ENCODE measurements around the gene LHFPL6. TPM values are rescaled to one million over a fixed set of nuclear protein-coding genes. Genes with fewer than 3 reads are reported as not detected.

The LHFPL6 gene
- polyA plus RNA-seq, 2 of the 4 experiments (the other 2 are of a cell fraction) = 1.7 to 5.4 TPM

DNA sequence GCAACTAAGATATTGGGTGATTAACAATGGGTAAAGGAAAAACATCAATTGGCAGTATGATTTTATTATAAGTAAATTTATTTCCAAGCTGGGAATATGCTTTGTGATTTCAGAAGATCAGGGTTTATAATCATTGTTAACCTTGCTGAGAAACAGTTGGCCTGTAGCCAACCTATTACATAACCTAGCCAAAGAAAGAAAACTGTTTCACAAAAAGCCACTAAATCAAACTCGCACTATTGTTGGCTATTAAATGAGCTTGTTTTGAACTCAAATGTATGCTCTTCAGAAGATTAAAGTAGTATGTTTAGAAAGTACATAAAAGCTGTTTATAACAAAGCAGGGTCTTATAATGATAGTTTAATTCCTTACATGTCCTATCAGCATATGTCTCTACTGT lies 151.7 kb downstream of the LHFPL6 start:
- DNase-seq (ENCODE audit: low read depth in 1 of 2, low spot score in 1 of 2) (no peak), FAIRE-seq (no peak), ATAC-seq (no peak)
- TF ChIP-seq, protein P1, sequence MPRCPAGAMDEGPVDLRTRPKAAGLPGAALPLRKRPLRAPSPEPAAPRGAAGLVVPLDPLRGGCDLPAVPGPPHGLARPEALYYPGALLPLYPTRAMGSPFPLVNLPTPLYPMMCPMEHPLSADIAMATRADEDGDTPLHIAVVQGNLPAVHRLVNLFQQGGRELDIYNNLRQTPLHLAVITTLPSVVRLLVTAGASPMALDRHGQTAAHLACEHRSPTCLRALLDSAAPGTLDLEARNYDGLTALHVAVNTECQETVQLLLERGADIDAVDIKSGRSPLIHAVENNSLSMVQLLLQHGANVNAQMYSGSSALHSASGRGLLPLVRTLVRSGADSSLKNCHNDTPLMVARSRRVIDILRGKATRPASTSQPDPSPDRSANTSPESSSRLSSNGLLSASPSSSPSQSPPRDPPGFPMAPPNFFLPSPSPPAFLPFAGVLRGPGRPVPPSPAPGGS (IDR thresholded peaks at IDR 0.05) = no peak
- TF ChIP-seq CEBPB (IDR thresholded peaks at IDR 0.05) (no peak), CBX2 (IDR thresholded peaks at IDR 0.05; ENCODE audit: borderline replicate concordance, low read depth) (no peak), FOXS1 (CRISPR knock-in tag; IDR thresholded peaks at IDR 0.05) (no peak), CHD2 (IDR thresholded peaks at IDR 0.05; ENCODE audit: low read length, partially characterized antibody) (no peak), HOXA7 (CRISPR knock-in tag; IDR thresholded peaks at IDR 0.05) (no peak), ESRRA (IDR thresholded peaks at IDR 0.05; ENCODE audit: borderline replicate concordance, low read length) (no peak), SMC3 (IDR thresholded peaks at IDR 0.05) (no peak), MAFK (IDR thresholded peaks at IDR 0.05; ENCODE audit: partially characterized antibody) (no peak), NFE2L2 (conservative IDR thresholded peaks at IDR 0.05; ENCODE audit: low read length) (no peak)
- TF ChIP-seq, protein P2, sequence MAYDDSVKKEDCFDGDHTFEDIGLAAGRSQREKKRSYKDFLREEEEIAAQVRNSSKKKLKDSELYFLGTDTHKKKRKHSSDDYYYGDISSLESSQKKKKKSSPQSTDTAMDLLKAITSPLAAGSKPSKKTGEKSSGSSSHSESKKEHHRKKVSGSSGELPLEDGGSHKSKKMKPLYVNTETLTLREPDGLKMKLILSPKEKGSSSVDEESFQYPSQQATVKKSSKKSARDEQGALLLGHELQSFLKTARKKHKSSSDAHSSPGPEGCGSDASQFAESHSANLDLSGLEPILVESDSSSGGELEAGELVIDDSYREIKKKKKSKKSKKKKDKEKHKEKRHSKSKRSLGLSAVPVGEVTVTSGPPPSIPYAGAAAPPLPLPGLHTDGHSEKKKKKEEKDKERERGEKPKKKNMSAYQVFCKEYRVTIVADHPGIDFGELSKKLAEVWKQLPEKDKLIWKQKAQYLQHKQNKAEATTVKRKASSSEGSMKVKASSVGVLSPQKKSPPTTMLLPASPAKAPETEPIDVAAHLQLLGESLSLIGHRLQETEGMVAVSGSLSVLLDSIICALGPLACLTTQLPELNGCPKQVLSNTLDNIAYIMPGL (CRISPR knock-in tag; IDR thresholded peaks at IDR 0.05; ENCODE audit: borderline replicate concordance) = no peak
- TF ChIP-seq, protein P3, sequence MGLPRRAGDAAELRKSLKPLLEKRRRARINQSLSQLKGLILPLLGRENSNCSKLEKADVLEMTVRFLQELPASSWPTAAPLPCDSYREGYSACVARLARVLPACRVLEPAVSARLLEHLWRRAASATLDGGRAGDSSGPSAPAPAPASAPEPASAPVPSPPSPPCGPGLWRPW (IDR thresholded peaks at IDR 0.05) = no peak
- TF ChIP-seq, protein P4, sequence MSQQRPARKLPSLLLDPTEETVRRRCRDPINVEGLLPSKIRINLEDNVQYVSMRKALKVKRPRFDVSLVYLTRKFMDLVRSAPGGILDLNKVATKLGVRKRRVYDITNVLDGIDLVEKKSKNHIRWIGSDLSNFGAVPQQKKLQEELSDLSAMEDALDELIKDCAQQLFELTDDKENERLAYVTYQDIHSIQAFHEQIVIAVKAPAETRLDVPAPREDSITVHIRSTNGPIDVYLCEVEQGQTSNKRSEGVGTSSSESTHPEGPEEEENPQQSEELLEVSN (IDR thresholded peaks at IDR 0.05; ENCODE audit: borderline replicate concordance, low read depth) = no peak
- no peak overlapping the region for H3K4me2 ChIP-seq
- no peak overlapping the region for H3K4me3 ChIP-seq
- H3K27ac ChIP-seq = no peak overlapping the region
- 29% methylated on average over 1 of the region's 1 CpG for WGBS (ENCODE audit: missing lambda C conversion rate)
- H3K9me3 ChIP-seq = no peaks in the 10 kb centered on the region
- H3K4me1 ChIP-seq = no peaks in the 10 kb centered on the region
- ChIA-PET CTCF (interaction anchor here (1.0 kb wide), 1 partner anchor 36 kb away, joined by 3 read pairs; no protein-coding TSS in a partner anchor), POLR2A (no interaction called here)

DNA sequence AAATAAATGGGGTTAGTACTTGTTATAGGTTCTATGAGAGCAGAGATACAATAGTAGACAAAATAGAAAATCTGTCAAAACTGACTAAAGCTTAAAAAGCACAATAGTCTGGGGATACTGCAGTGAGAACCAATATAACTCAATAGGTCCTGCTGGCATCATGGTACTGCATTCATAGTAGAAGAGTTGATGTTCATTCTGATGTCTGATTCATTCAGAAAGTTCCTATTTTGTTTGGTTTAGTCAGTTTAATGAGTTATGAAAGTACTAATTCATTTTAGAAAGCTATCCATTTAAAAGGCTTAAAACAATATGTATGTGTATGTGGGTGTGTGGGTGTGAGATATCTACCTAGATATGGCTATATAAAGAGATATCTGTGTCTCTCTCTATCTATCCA lies 152.8 kb downstream of the LHFPL6 start:
- H3K27ac ChIP-seq = no peak overlapping the region
- ATAC-seq (no peak), DNase-seq (ENCODE audit: low read depth in 1 of 2, low spot score in 1 of 2) (no peak), FAIRE-seq (no peak)
- no peak overlapping the region for H3K4me2 ChIP-seq
- H3K9me3 ChIP-seq = no peaks in the 10 kb centered on the region
- no peaks in the 10 kb centered on the region for H3K4me1 ChIP-seq
- POLR2A ChIA-PET = no interaction called here
- H3K4me3 ChIP-seq = no peak overlapping the region
- TF ChIP-seq, protein P1 (IDR thresholded peaks at IDR 0.05) = no peak
- TF ChIP-seq TP53 (CRISPR knock-in tag; IDR thresholded peaks at IDR 0.05) (no peak), CEBPB (IDR thresholded peaks at IDR 0.05) (no peak)
- TF ChIP-seq, protein P5, sequence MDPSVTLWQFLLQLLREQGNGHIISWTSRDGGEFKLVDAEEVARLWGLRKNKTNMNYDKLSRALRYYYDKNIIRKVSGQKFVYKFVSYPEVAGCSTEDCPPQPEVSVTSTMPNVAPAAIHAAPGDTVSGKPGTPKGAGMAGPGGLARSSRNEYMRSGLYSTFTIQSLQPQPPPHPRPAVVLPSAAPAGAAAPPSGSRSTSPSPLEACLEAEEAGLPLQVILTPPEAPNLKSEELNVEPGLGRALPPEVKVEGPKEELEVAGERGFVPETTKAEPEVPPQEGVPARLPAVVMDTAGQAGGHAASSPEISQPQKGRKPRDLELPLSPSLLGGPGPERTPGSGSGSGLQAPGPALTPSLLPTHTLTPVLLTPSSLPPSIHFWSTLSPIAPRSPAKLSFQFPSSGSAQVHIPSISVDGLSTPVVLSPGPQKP (IDR thresholded peaks at IDR 0.05; ENCODE audit: low read depth, low read length) = no peak
- CTCF ChIA-PET = interaction anchor here (0.6 kb wide), 1 partner anchor 35 kb away, joined by 3 read pairs; no protein-coding TSS in a partner anchor

DNA sequence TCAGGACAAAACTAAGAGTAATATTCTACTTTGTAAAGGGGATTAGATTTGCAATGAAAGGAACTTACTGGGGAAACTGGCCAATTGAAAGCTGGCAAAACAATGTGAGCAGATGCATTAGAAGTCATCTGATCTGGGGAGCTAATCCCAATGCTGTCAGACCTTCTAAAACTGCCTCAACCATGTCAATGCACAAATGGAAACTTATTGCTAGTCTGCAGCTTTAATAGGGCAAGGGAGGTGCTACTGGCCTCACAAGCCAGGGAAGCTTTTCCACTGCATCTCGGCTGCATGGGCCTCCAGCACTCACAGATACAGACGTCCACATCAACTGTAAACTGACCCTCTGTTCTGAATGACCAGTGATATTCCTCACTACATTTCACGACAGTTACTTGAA lies 154.2 kb downstream of the LHFPL6 start:
- Histone ChIP-seq H3K27ac (no peak overlapping the region), H3K4me3 (no peak overlapping the region), H3K4me2 (no peak overlapping the region), H3K4me1 (no peaks in the 10 kb centered on the region), H3K9me3 (no peaks in the 10 kb centered on the region)
- ChIA-PET POLR2A (no interaction called here), CTCF (no interaction called here)
- ATAC-seq (no peak), DNase-seq (ENCODE audit: low read depth in 1 of 2, low spot score in 1 of 2) (no peak), FAIRE-seq (no peak)
- 27% methylated on average over 3 of the region's 3 CpGs for whole genome bisulfite sequencing (ENCODE audit: missing lambda C conversion rate)
- TF ChIP-seq ZFP36 (IDR thresholded peaks at IDR 0.05; ENCODE audit: borderline replicate concordance, partially characterized antibody) (no peak), TFCP2L1 (CRISPR knock-in tag; IDR thresholded peaks at IDR 0.05) (no peak), SREBF2 (IDR thresholded peaks at IDR 0.05) (no peak), POLR2AphosphoS2 (conservative IDR thresholded peaks at IDR 0.05; ENCODE audit: low read length) (no peak), CBX8 (IDR thresholded peaks at IDR 0.05) (no peak), MAFK (IDR thresholded peaks at IDR 0.05; ENCODE audit: partially characterized antibody) (no peak), KDM5A (IDR thresholded peaks at IDR 0.05) (no peak), ZSCAN20 (CRISPR knock-in tag; IDR thresholded peaks at IDR 0.05) (no peak), EHMT2 (IDR thresholded peaks at IDR 0.05; ENCODE audit: low read depth) (no peak), FOSL2 (IDR thresholded peaks at IDR 0.05) (no peak), FOSL2 (CRISPR knock-in tag; IDR thresholded peaks at IDR 0.05) (no peak), CEBPB (IDR thresholded peaks at IDR 0.05) (no peak)
- TF ChIP-seq, protein P4 (IDR thresholded peaks at IDR 0.05; ENCODE audit: borderline replicate concordance, low read depth) = no peak
- TF ChIP-seq, protein P6, sequence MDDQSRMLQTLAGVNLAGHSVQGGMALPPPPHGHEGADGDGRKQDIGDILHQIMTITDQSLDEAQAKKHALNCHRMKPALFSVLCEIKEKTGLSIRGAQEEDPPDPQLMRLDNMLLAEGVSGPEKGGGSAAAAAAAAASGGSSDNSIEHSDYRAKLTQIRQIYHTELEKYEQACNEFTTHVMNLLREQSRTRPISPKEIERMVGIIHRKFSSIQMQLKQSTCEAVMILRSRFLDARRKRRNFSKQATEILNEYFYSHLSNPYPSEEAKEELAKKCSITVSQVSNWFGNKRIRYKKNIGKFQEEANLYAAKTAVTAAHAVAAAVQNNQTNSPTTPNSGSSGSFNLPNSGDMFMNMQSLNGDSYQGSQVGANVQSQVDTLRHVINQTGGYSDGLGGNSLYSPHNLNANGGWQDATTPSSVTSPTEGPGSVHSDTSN (IDR thresholded peaks at IDR 0.05) = no peak
